ENCODE results near the gene HCST.

DNA sequence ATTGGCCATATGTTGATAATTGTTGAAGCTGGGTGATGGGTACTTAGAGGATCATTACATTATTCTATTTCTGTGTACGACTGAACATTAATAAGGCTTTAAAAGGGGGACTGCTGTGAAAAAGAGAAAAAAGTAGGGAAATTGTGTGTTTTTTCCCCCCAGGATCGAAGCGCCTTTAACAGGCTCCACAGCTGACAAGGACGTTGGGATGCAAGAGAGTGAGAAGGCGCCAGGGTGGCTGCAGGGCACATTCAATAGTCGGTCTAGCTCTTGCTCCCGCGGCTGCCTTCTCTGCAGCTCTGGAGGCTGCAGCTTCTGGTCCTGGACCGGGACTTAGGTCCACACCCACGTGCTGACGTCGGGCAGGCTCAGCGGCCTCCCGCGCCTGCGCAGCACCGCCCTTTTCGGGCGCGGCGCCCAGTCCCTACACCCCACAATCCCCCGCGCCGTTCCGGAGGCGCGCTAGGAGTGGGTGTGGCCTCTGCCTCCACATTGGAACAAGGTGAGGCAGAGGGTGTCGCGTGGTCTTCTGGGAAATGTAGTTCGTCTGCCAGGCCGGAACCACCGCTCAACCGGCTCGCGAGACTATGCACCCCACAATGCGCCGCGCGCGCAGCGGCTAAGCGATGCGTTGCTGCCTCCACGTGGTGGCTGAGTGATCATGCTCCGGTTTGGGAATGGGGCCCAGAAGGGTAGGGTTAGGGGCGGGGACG lies 29.0 kb downstream of the HCST start:
- no peak for TF ChIP-seq ZFP3 (CRISPR knock-in tag; IDR thresholded peaks at IDR 0.05)
- no peak for TF ChIP-seq ARNTL (CRISPR knock-in tag; IDR thresholded peaks at IDR 0.05; ENCODE audit: borderline replicate concordance, low read depth)
